Measurements from ENCODE around the gene MRPL24.

The MRPL24 gene

GRCh38 chr1:156690675-156691036 lies 50.2 kb downstream of the MRPL24 start:
- no peak for DNase-seq

GRCh38 chr1:156689953-156690674 lies 50.8 kb downstream of the MRPL24 start:
- DNase-seq = peak; percentile 64

GRCh38 chr1:156689035-156689952 lies 51.6 kb downstream of the MRPL24 start:
- DNase-seq = peak; percentile 86

Data from left hindlimb (tissue), 1 donor.